Thyroid gland (tissue), 4 donors: Measurements from ENCODE around the gene MFAP3.

Experiments used
- POLR2A ChIP-seq, 2 donors: fragments of 450-650 bp; IDR thresholded peaks; one replicate each; pipeline ENCODE4 v1.6.1; 2017; ENCODE audit warnings: antibody characterized with exemption in 2 of 2, mild to moderate bottlenecking in 2 of 2, moderate library complexity in 1 of 2
- TF ChIP-seq, protein P1 (sequence below), 6 experiments: fragments of 200-600 bp in 3 of 6; fragments of 450-650 bp in 3 of 6; sonication (generic) in 3 of 6; IDR thresholded peaks; one replicate each; pipeline ENCODE4 v1.5.1; 2016 to 2019; ENCODE audit warnings: antibody characterized with exemption in 6 of 6, mild to moderate bottlenecking in 2 of 6, inconsistent platforms in 1 of 6, moderate library complexity in 1 of 6

DNA sequence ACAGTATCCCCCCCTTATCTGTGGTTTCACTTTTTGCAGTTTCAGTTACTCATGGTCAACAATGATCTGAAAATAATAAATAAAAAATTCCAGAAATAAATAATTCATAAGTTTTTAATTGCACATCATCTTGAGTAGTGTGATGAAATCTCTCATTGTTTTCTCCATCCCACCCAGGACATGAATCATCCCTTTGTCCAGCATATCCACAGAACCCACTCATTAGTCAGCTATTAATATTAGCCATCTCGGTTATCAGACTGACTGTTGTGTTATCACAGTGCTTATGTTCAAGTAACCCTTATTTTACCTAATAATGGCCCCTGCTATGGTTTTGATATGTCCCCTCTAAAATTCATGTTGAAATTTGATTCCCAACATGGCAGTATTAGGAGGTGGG is 40.8 kb upstream of the MFAP3 start:
- TF ChIP-seq POLR2A (IDR thresholded peaks at IDR 0.05) = no peak
- TF ChIP-seq, protein P1, sequence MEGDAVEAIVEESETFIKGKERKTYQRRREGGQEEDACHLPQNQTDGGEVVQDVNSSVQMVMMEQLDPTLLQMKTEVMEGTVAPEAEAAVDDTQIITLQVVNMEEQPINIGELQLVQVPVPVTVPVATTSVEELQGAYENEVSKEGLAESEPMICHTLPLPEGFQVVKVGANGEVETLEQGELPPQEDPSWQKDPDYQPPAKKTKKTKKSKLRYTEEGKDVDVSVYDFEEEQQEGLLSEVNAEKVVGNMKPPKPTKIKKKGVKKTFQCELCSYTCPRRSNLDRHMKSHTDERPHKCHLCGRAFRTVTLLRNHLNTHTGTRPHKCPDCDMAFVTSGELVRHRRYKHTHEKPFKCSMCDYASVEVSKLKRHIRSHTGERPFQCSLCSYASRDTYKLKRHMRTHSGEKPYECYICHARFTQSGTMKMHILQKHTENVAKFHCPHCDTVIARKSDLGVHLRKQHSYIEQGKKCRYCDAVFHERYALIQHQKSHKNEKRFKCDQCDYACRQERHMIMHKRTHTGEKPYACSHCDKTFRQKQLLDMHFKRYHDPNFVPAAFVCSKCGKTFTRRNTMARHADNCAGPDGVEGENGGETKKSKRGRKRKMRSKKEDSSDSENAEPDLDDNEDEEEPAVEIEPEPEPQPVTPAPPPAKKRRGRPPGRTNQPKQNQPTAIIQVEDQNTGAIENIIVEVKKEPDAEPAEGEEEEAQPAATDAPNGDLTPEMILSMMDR (IDR thresholded peaks at IDR 0.05) = no peak
